ENCODE measurements around the gene TPSD1. TPM values are rescaled to one million over a fixed set of nuclear protein-coding genes. Genes with fewer than 3 reads are reported as not detected.

TPSD1 gene
- total RNA-seq, 1 experiment from 2014 or later: 0.26 TPM

- H3K36me3 ChIP-seq (ENCODE audit: control insufficient read depth, insufficient read depth, low read length): no peaks in the 10 kb centered on the region
- intact Hi-C loops (cut with micrococcal nuclease; ENCODE audit: unreplicated experiment) (no loop called here), in situ Hi-C loops (cut with HindIII; ENCODE audit: low pct_unique_long_range_greater_than_20kb, low sequenced_read_pairs) (no loop called here)
- no peaks in the 10 kb centered on the region for H3K9me3 ChIP-seq (ENCODE audit: control insufficient read depth, insufficient read depth, low read depth, low read length)
- H3K27me3 ChIP-seq (ENCODE audit: control insufficient read depth, insufficient read depth, low read length): no peaks in the 10 kb centered on the region
- no peak overlapping the region for H3K4me3 ChIP-seq (ENCODE audit: low read depth in 2 of 2, low read length in 2 of 2)
- no TSS peak for BruUV-seq (replicated peaks)
- peaks cover 7% of the 10 kb centered on the region for H3K4me1 ChIP-seq (ENCODE audit: control insufficient read depth, insufficient read depth, low read length)
- ATAC-seq: no peak
- H3K27ac ChIP-seq (ENCODE audit: low read length): no peak overlapping the region
- TF ChIP-seq TCF7L2 (IDR thresholded peaks at IDR 0.05; ENCODE audit: low read depth, low read length) (no peak), SIN3A (IDR thresholded peaks at IDR 0.05; ENCODE audit: borderline replicate concordance, insufficient read depth, low read depth, low read length) (no peak), POLR2AphosphoS5 (IDR thresholded peaks at IDR 0.05; ENCODE audit: low read depth, low read length) (no peak)
- TF ChIP-seq, protein P1, sequence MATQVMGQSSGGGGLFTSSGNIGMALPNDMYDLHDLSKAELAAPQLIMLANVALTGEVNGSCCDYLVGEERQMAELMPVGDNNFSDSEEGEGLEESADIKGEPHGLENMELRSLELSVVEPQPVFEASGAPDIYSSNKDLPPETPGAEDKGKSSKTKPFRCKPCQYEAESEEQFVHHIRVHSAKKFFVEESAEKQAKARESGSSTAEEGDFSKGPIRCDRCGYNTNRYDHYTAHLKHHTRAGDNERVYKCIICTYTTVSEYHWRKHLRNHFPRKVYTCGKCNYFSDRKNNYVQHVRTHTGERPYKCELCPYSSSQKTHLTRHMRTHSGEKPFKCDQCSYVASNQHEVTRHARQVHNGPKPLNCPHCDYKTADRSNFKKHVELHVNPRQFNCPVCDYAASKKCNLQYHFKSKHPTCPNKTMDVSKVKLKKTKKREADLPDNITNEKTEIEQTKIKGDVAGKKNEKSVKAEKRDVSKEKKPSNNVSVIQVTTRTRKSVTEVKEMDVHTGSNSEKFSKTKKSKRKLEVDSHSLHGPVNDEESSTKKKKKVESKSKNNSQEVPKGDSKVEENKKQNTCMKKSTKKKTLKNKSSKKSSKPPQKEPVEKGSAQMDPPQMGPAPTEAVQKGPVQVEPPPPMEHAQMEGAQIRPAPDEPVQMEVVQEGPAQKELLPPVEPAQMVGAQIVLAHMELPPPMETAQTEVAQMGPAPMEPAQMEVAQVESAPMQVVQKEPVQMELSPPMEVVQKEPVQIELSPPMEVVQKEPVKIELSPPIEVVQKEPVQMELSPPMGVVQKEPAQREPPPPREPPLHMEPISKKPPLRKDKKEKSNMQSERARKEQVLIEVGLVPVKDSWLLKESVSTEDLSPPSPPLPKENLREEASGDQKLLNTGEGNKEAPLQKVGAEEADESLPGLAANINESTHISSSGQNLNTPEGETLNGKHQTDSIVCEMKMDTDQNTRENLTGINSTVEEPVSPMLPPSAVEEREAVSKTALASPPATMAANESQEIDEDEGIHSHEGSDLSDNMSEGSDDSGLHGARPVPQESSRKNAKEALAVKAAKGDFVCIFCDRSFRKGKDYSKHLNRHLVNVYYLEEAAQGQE (IDR thresholded peaks at IDR 0.05; ENCODE audit: insufficient read depth in 1 of 2, low read depth in 2 of 2, low read length in 1 of 2): no peak
- TF ChIP-seq, protein P2, sequence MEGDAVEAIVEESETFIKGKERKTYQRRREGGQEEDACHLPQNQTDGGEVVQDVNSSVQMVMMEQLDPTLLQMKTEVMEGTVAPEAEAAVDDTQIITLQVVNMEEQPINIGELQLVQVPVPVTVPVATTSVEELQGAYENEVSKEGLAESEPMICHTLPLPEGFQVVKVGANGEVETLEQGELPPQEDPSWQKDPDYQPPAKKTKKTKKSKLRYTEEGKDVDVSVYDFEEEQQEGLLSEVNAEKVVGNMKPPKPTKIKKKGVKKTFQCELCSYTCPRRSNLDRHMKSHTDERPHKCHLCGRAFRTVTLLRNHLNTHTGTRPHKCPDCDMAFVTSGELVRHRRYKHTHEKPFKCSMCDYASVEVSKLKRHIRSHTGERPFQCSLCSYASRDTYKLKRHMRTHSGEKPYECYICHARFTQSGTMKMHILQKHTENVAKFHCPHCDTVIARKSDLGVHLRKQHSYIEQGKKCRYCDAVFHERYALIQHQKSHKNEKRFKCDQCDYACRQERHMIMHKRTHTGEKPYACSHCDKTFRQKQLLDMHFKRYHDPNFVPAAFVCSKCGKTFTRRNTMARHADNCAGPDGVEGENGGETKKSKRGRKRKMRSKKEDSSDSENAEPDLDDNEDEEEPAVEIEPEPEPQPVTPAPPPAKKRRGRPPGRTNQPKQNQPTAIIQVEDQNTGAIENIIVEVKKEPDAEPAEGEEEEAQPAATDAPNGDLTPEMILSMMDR (IDR thresholded peaks at IDR 0.05): no peak
- ChIA-PET POLR2A (no interaction called here), CTCF (no interaction called here)
- DNase-seq (ENCODE audit: low read depth, low spot score): no peak
Observed at GRCh38 chr16:1273816-1274215, 17.9 kb downstream of the TPSD1 start.

DNA sequence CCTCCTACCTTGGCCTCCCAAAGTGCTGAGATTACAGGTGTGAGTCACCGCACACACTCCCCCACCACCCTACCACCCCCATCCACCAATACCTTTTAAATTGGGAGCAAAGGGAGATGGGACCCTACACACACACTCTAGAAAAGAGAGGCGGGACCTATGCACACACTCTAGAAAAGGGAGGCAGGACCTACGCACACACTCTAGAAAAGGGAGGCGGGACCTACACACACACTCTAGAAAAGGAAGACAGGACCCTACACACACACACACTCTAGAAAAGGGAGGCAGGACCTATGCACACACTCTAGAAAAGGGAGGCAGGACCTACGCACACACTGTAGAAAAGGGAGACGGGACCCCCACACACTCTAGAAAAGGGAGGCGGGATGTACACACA, 18.9 kb downstream of the TPSD1 start:
- ChIA-PET CTCF (no interaction called here), POLR2A (no interaction called here)
- Histone ChIP-seq H3K36me3 (ENCODE audit: control insufficient read depth, insufficient read depth, low read length) (no peaks in the 10 kb centered on the region), H3K4me3 (ENCODE audit: low read depth in 2 of 2, low read length in 2 of 2) (no peak overlapping the region), H3K9me3 (ENCODE audit: control insufficient read depth, insufficient read depth, low read depth, low read length) (no peaks in the 10 kb centered on the region), H3K4me1 (ENCODE audit: control insufficient read depth, insufficient read depth, low read length) (peaks cover 9% of the 10 kb centered on the region), H3K27me3 (ENCODE audit: control insufficient read depth, insufficient read depth, low read length) (no peaks in the 10 kb centered on the region), H3K27ac (ENCODE audit: low read length) (no peak overlapping the region)
- TF ChIP-seq, protein P2 (IDR thresholded peaks at IDR 0.05): no peak
- TF ChIP-seq, protein P1 (IDR thresholded peaks at IDR 0.05; ENCODE audit: insufficient read depth in 1 of 2, low read depth in 2 of 2, low read length in 1 of 2): no peak
- TF ChIP-seq SIN3A (IDR thresholded peaks at IDR 0.05; ENCODE audit: borderline replicate concordance, insufficient read depth, low read depth, low read length) (no peak), TCF7L2 (IDR thresholded peaks at IDR 0.05; ENCODE audit: low read depth, low read length) (no peak), POLR2AphosphoS5 (IDR thresholded peaks at IDR 0.05; ENCODE audit: low read depth, low read length) (no peak)
- ATAC-seq (no peak), DNase-seq (ENCODE audit: low read depth, low spot score) (no peak)
- in situ Hi-C loops (cut with HindIII; ENCODE audit: low pct_unique_long_range_greater_than_20kb, low sequenced_read_pairs) (no loop called here), intact Hi-C loops (cut with micrococcal nuclease; ENCODE audit: unreplicated experiment) (no loop called here)
- BruUV-seq (replicated peaks): no TSS peak

All from Panc1 (cell line).